Epithelial cell of prostate (primary cell): ENCODE measurements around the gene CCDC136.

Experiments used
- DNase-seq: peaks from one replicate; pipeline ENCODE4 v3.0.0-alpha.2; 2011; ENCODE audit warnings: low read depth, low spot score
- H3K27ac ChIP-seq: fragments of 450-650 bp; 2 replicates; pipeline ENCODE4 v1.5.1; 2017; ENCODE audit warnings: mild to moderate bottlenecking

CCDC136 gene

GRCh38 chr7:128830231-128831177 is 38.7 kb downstream of the CCDC136 start, which contains the start of gene FLNC:
FLNC (plus strand) TSS chr7:128830406; CDS start chr7:128830638, 232 bp downstream.
- no peak for DNase-seq
- H3K27ac ChIP-seq = no peak within 1 kb of the TSS

- no peak for DNase-seq
- H3K27ac ChIP-seq = no peak overlapping the region
These were observed 39.6 kb downstream of the CCDC136 start for GRCh38 chr7:128831178-128831993.

- no peak for DNase-seq
- no peak overlapping the region for H3K27ac ChIP-seq
These were observed 40.5 kb downstream of the CCDC136 start for GRCh38 chr7:128831994-128832879.

- no peak overlapping the region for H3K27ac ChIP-seq
- DNase-seq = no peak
These were observed 41.0 kb downstream of the CCDC136 start for GRCh38 chr7:128832880-128833147.

- no peak for DNase-seq
- no peak overlapping the region for H3K27ac ChIP-seq
These were observed 41.6 kb downstream of the CCDC136 start for GRCh38 chr7:128833148-128833945.

- DNase-seq = no peak
- no peak overlapping the region for H3K27ac ChIP-seq
These were observed 42.2 kb downstream of the CCDC136 start for GRCh38 chr7:128833946-128834325.

GRCh38 chr7:128835231-128835751 is 43.5 kb downstream of the CCDC136 start:
- DNase-seq = no peak
- H3K27ac ChIP-seq = no peak overlapping the region

GRCh38 chr7:128835790-128836641 is 44.2 kb downstream of the CCDC136 start:
- no peak for DNase-seq
- no peak overlapping the region for H3K27ac ChIP-seq

GRCh38 chr7:128836729-128837348 is 45.1 kb downstream of the CCDC136 start:
- no peak overlapping the region for H3K27ac ChIP-seq
- no peak for DNase-seq

GRCh38 chr7:128837521-128837921 is 45.8 kb downstream of the CCDC136 start:
- DNase-seq = no peak
- H3K27ac ChIP-seq = no peak overlapping the region

GRCh38 chr7:128838109-128838779 is 46.5 kb downstream of the CCDC136 start:
- DNase-seq = no peak
- no peak overlapping the region for H3K27ac ChIP-seq

- H3K27ac ChIP-seq = no peak overlapping the region
- DNase-seq = no peak
These were observed 47.4 kb downstream of the CCDC136 start for GRCh38 chr7:128838981-128839731.

GRCh38 chr7:128839751-128840177 is 48.0 kb downstream of the CCDC136 start:
- no peak overlapping the region for H3K27ac ChIP-seq
- DNase-seq = no peak

- DNase-seq = no peak
- no peak overlapping the region for H3K27ac ChIP-seq
These were observed 48.8 kb downstream of the CCDC136 start for GRCh38 chr7:128840326-128841170.

- no peak overlapping the region for H3K27ac ChIP-seq
- no peak for DNase-seq
These were observed 49.5 kb downstream of the CCDC136 start for GRCh38 chr7:128841171-128841690.
